SHP77 (cell line): Measurements from ENCODE around the gene BRSK1.
"Not testable (repeated sequence)": the region's sequence is repeated elsewhere in the genome, so short reads cannot be mapped to it uniquely, and the experiment has no call there.

Source experiments
- DNase-seq, 2 experiments: peaks; one replicate each; lab custom pipeline; 2025; lab: John Stamatoyannopoulos, UW

BRSK1 gene

DNA sequence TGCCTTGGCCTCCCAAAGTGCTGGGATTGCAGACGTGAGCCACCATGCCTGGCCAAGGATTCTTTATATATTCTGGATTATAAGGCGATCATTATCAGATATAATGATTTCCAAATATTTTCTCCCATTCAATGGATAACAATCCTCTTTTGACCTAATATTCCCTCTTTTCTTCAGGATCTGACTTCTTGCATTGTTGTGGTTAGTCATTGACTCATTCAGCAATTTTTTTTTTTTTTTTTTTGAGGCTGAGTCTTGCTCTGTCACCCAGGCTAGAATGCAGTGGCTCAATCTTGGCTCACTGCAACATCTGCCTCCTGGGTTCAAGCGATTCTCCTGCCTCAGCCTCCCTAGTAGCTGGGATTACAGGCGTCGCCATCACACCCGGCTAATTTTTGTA lies 46.0 kb downstream of the BRSK1 start:
- DNase-seq: not testable (repeated sequence)

DNA sequence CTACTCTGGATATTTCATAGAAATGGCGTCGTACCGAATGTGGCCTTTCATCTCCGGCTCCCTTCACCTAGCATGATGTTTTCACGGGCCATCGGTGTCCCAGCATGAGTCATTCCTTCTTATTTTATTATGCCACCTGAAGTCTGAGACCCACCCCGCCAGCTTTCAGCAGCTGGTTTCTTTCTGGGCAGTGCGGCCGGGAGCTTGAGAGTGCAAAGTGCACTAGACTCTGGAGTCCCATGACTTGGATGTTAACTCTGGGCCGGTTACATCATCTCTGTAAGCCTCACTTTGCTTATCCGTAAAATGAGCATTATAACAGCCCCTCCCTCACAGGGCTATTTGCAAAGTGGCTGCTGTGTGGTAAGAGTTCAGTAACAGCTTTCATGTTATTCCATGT lies 50.1 kb downstream of the BRSK1 start:
- DNase-seq: no peak

- no peak for DNase-seq
Measured at GRCh38 chr19:55336101-55336500, 52.3 kb downstream of the BRSK1 start.

DNA sequence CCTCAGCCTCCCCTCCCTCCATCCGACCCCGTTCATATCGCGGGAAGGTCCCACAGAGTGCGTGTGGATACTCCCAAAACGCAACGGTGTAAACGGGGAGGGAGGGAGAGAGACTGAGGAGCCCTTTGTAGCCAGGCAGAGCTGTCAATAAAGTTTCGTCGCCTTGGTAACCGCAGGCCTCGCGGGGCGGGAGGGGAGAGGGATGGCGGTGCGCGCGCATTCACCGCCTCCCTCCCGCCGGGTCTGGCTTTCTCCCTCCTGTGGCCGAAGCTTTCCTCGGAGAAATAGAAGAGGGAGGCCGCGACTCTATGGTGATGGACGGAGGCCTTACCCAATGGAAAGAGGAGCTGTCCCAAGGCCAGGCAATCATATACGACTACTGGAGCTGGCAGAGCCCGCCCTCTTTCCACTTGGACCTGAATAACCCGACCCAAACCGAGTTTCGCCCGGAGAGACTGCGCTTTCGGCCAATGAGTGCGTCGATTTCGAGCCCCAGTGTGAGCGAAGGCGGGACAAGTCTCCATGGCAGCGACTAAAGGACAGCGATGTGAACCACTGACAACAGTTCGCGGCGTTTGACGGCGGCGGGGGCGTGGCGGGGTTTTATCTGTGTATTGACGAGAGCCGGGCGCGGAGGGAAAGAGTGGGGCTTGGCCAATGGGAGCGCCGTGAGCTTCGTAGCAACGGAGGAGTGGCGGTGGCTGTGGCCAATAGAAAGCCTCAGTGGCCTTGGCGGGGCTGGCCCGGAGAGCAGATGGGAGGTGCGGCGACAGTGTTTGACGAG lies 55.5 kb downstream of the BRSK1 start, which contains the start of gene KMT5C:
Gene KMT5C, plus strand, starts transcription at position 772 of the 784 bp plus-strand sequence. CDS start 2,061 bp downstream, outside the sequence.
- peak; percentile 100 for DNase-seq

DNA sequence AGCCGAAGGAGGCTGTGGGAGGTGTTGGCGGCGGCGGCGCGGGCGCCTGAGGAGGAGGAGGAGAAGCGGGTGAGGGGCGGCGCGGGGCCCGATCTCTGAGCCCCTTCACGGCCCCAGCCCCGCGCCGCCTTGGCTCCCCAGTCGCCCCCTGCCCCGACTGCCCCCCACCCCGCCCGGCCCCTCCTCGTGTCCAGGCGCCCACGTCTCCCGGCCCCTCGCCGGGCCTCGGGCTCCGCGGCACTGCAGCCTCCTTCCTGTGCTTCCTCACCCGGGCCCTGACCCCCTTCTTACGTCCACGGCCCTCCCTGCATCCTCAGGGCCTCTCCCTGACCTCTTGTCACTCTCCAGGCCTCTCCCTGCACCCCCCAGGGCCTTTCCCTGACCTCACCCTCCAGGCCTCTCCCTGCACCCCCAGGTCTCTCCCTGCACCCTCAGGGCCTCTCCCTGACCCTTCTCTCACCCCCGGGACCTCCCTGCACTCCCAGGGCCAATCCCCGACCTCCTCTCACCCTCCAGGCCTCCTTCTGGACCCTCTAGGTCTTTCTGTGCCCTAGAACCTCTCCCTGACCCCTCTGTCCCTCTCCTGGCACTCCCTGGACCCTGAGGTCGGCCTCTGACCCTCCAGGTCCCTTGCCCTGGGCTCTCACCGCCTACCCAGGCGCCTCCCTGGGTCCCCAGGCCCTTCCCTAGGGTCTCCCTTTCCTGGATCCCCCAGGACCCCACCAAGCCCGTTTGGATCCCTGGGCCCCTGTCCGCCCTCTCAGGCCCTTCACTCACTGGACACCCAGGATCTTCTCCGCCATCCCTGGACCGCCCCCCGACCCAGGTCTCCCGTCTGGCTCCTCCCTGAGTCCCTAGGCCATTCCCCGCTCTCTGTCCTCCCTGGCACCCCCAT lies 56.3 kb downstream of the BRSK1 start:
- DNase-seq: no peak

DNA sequence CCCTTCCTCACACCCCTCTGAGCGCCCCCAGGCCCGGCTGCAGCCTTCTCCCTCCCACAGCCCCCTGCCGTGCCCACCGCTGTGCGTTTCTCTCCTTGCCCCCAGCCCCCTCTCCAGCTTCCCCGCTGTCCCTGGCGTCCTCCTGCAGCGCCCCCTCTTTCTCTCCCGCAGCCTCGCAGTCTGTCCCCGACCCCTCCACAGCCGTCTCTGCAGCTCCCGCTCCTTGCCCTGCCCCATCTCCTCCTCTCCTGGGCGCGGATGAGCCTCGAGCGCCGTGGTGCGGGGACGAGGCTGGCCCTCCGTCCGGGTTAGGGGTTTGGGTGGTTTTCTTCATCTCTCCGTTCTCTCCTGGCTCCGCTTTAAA lies 57.0 kb downstream of the BRSK1 start:
- DNase-seq: peak; percentile 54 to 59

DNA sequence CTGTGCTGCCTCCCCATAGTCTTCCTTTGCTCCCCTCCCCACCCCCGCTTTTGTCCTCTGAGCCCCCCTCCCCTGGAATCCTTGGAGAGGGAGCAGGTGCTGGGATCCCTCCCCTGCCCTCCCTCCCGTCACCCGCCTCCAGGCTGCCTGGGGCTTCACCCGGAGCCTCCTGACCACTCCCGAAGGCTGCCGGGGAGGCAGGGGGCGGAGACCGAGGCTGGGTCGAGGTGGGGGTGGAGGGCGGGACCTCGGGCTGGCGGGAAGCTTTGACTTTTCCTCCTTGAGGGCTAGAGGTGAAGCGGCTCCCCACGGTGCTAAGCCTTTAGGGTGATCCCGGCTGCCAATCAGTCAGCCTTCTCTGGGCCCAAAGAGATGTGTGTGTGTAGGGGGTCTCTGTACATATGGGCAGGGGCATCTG lies 57.4 kb downstream of the BRSK1 start:
- DNase-seq: peak; percentile 69 to 87

DNA sequence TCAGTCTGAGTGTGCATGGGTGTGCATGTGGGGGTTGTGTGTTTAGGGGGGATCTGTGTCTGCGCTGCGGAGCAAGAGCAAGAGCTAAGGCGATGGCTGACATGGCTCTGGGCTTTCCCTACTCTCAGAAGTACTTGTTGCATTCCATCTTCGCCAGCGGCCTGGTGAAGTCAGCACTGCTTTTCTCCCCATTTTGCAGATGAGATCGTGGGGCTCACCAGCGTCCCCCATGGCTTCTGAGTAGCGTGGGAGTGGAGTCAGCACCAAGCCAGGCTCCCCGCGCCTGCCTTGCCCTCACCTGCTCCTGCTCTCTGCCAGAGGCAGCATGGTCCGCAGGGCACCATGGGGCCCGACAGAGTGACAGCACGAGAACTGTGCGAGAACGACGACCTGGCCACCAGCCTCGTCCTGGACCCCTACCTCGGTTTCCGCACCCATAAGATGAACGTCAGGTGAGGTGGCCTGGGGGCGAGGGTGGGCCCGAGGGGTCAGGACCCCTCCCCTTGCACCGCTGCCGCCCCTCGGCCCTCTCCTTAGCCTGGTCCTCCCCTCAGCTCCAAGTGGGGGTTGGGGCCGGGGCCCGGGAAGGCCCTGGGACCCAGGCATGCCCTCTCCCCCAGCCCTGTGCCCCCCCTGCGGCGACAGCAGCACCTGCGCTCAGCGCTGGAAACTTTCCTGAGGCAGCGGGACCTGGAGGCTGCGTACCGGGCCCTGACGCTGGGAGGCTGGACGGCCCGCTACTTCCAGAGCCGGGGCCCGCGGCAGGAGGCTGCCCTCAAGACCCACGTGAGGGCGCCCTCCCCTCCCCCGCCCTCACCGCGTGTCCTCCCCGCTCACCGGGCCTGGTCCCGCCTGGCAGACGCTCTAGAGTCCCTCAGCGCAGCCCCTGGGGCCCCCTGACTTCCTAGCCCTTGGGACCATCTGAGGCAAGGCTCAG lies 58.1 kb downstream of the BRSK1 start:
- DNase-seq: no peak

- peak; percentile 75 to 89 for DNase-seq
Measured at GRCh38 chr19:55344444-55344843, 60.6 kb downstream of the BRSK1 start.

- DNase-seq: no peak
Measured at GRCh38 chr19:55345101-55345817, 61.5 kb downstream of the BRSK1 start.

DNA sequence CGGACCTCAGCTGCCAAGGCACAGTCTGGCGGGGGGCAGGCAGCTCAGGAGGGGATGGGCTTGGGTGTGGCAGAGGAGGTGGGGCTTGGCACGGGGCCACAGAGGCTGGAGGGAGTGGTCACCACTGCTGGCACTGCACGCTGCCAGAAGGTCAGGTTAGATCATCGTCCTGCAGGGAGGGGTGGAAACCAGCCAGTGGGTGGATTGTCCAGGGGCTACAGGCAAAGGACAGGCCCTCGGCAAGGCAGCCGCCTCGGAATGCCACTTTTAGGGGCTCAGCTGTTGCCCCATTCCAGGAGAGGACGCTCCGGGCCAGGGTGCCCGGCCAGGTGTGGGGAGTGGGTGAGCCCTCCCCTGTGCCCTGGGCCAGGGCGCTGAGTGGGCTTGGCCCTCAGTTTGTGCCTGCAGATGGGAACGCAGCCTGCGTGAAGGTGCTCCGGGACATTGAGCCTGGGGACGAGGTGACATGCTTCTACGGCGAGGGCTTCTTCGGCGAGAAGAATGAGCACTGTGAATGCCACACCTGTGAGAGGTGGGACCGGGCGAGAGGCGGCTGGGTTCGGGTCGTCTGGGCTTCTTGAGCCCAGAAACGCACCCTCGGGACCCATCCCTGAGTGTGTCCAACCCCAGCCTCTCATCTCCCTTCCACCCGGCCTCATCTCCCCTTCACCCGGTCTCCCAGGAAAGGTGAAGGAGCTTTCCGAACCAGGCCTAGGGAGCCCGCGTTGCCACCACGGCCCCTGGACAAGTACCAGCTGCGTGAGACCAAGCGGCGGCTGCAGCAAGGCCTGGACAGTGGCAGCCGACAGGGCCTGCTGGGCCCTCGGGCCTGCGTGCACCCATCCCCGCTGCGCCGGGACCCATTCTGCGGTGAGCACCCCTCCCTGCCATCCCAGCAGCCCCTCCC lies 62.3 kb downstream of the BRSK1 start:
- DNase-seq: no peak

DNA sequence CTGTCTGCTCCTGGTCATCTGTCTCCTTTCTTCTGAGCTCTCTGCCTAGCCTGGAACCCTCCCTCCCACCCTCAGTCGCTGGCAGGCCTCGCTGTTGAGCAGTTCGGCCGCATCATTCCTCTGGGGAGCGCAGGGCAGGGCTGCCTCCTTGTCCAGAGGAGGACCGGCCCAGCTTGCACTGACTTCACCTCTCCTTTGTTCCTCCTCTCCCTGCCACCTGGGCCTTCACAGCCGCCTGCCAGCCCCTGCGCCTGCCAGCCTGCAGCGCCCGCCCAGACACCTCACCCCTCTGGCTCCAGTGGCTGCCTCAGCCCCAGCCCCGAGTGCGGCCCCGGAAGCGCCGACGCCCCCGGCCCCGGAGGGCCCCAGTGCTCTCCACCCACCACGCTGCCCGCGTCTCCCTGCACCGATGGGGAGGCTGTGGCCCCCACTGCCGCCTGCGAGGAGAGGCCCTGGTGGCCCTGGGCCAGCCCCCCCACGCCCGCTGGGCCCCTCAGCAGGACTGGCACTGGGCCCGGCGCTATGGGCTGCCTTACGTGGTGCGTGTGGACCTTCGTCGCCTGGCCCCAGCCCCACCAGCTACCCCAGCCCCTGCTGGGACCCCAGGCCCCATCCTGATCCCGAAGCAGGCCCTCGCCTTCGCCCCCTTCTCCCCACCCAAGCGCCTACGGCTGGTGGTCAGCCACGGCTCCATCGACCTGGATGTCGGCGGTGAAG lies 63.1 kb downstream of the BRSK1 start:
- no peak for DNase-seq

DNA sequence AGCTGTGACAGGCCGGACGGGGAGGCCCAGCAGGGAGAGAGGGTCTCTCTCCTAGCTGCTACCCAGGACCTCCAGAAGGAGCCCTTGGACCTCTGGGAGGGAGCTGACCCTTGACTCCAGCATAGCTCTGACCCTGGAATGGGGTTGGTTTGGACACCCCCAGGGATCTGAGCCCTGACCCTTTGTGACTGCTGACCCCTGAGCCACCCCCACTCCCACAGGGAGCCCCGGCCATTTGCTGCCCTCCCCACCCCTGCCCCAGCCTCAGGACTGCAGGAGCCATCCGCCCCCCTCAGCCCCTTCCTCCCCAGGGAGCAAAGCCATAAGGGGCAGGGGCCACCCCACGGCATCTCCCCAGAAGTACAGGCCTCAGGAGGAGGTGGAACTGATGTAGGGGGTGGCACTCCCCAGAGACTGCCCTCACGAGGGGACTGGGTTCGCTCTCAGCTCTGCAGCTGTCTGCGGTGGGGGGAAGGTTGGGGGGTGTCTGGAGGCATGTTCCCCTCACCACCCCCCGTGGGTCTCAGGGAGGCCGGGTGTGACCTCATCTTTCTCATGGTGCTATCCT lies 63.7 kb downstream of the BRSK1 start:
- no peak for DNase-seq

- DNase-seq: no peak
Measured at GRCh38 chr19:55348317-55349034, 64.7 kb downstream of the BRSK1 start.

DNA sequence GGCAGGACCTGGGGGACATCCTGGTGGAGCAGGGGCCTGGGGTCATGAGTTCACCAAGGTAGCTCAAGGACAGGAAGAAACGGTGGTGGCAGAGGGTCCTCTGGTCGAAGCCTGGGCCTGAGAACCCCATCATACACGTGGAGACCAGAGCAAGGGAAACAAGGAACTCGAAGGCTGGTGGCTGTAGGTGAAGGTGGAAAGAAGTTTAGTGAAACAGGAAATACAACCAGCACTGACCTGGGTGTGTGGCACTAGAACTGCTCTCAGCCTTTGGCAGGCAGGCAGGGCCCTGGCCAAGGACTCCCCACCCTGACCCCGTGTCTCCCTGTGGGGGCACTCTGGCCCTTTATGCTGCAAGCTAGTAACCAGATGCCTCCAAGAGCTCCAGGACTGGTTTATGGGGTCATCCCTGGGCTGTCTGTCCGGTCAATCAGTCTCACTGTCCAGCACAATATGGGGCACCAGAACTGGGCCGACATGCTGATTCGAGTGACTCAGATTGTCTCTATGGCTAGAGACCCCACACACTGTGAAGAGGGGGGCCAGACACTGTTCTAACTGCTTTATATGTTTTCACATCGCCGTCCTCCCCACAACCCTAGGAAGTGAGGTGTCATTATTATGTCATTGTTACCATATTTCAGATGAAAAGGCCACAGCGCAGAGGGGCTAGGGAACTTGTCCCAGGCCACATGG lies 67.0 kb downstream of the BRSK1 start:
- DNase-seq: no peak

DNA sequence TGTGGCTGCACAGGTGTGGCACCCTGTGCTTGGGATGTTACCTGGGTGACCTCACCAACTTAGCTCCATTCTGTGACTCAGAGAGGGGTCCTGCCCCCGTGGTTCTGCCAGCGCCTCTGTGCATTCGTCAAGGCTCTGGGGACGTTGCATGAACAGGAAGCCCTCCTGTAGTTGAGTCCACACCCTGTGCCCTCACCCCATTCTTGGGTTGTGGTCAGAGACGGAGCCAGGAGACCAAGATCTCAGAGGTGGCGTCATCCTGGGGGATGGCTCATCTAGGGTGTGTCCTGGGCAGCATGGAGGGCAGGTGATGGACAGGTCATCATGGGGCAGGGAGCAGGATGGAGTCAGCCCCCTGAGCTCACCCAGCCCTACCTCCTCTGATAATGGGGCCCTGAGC lies 68.2 kb downstream of the BRSK1 start:
- no peak for DNase-seq

- DNase-seq: no peak
Measured at GRCh38 chr19:55352549-55353145, 68.8 kb downstream of the BRSK1 start.
